Measurements from ENCODE around the gene SMYD3. TPM values are rescaled to one million over a fixed set of nuclear protein-coding genes. Genes with fewer than 3 reads are reported as not detected.

The SMYD3 gene
- total RNA-seq, 1 donor from 2014 or later, result 35.4 TPM

DNA sequence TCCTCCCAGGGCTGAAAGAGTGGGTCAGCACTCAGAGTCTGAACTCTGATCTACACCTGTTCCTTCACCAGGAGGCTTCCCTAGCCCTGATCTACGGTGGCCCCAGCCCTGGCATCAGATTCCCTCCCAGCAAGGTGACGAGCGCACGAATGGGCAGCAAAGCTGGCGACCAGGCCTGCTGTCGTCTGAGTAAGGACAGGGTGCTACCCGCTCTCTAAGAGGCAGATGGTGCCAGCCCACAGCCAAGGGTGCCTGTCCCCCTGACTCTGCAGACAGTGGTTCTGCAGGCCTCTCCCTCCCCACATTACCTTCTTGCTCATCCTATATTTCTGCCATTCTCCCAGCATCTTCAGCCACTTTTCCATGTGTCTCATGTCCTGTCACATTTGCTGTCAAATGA is 10.3 kb upstream of the SMYD3 start:
- Mint-ChIP-seq H3K36me3 (ENCODE audit: low read depth, unreplicated experiment) (peaks cover 13% of the 10 kb centered on the region), H3K9me3 (ENCODE audit: unreplicated experiment) (peaks cover 16% of the 10 kb centered on the region), H3K4me1 (ENCODE audit: unreplicated experiment) (no peaks in the 10 kb centered on the region), H3K4me3 (ENCODE audit: unreplicated experiment) (no peak overlapping the region), H3K27me3 (ENCODE audit: unreplicated experiment) (peaks cover 8% of the 10 kb centered on the region), H3K27ac (ENCODE audit: unreplicated experiment) (no peak overlapping the region)
- TF ChIP-seq, protein P1, sequence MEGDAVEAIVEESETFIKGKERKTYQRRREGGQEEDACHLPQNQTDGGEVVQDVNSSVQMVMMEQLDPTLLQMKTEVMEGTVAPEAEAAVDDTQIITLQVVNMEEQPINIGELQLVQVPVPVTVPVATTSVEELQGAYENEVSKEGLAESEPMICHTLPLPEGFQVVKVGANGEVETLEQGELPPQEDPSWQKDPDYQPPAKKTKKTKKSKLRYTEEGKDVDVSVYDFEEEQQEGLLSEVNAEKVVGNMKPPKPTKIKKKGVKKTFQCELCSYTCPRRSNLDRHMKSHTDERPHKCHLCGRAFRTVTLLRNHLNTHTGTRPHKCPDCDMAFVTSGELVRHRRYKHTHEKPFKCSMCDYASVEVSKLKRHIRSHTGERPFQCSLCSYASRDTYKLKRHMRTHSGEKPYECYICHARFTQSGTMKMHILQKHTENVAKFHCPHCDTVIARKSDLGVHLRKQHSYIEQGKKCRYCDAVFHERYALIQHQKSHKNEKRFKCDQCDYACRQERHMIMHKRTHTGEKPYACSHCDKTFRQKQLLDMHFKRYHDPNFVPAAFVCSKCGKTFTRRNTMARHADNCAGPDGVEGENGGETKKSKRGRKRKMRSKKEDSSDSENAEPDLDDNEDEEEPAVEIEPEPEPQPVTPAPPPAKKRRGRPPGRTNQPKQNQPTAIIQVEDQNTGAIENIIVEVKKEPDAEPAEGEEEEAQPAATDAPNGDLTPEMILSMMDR (IDR thresholded peaks at IDR 0.05; ENCODE audit: unreplicated experiment), result no peak
- no peak for DNase-seq (ENCODE audit: low spot score)

GRCh38 chr1:246516126-246516525 is 9.0 kb upstream of the SMYD3 start:
- peaks cover 13% of the 10 kb centered on the region for H3K36me3 Mint-ChIP-seq (ENCODE audit: low read depth, unreplicated experiment)
- H3K27ac Mint-ChIP-seq (ENCODE audit: unreplicated experiment), result no peak overlapping the region
- peaks cover 16% of the 10 kb centered on the region for H3K9me3 Mint-ChIP-seq (ENCODE audit: unreplicated experiment)
- peaks cover 8% of the 10 kb centered on the region for H3K27me3 Mint-ChIP-seq (ENCODE audit: unreplicated experiment)
- TF ChIP-seq, protein P1 (IDR thresholded peaks at IDR 0.05; ENCODE audit: unreplicated experiment), result no peak
- no peaks in the 10 kb centered on the region for H3K4me1 Mint-ChIP-seq (ENCODE audit: unreplicated experiment)
- no peak for DNase-seq (ENCODE audit: low spot score)
- H3K4me3 Mint-ChIP-seq (ENCODE audit: unreplicated experiment), result no peak overlapping the region

DNA sequence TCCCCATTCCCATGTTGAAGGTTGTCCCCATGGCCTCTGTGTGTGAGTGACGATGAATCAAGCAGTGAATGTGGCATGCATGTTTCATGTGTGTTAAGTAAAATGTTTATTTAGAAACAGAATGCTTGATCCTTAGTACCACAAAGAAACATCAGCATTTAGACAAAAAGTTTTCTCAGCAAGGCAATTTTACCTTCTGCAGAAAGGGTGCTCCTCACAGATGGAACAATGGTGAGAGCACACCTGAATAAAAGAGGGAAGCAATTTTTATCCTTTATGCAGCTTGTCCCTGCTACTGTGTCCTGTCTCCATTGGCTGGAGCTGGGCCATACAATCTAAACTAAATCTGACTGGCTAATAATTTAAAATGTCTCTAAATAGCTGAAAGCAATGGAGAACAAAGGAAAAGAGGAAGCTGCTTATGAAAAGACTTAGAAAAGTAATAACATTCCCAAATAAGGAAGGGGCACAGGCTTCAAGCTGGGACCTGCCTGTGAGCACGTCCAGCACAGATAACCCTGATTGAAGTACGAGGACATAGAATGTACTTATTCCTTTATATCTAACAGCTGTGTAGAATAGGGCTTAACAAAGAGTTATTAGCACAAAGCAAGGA is 8.4 kb upstream of the SMYD3 start:
- H3K36me3 Mint-ChIP-seq (ENCODE audit: low read depth, unreplicated experiment), result peaks cover 13% of the 10 kb centered on the region
- H3K27me3 Mint-ChIP-seq (ENCODE audit: unreplicated experiment), result peaks cover 8% of the 10 kb centered on the region
- H3K27ac Mint-ChIP-seq (ENCODE audit: unreplicated experiment), result no peak overlapping the region
- TF ChIP-seq, protein P1 (IDR thresholded peaks at IDR 0.05; ENCODE audit: unreplicated experiment), result no peak
- no peak overlapping the region for H3K4me3 Mint-ChIP-seq (ENCODE audit: unreplicated experiment)
- no peaks in the 10 kb centered on the region for H3K4me1 Mint-ChIP-seq (ENCODE audit: unreplicated experiment)
- DNase-seq (ENCODE audit: low spot score), result no peak
- peaks cover 16% of the 10 kb centered on the region for H3K9me3 Mint-ChIP-seq (ENCODE audit: unreplicated experiment)

GRCh38 chr1:246513619-246514343 is 6.7 kb upstream of the SMYD3 start:
- Mint-ChIP-seq H3K4me1 (ENCODE audit: unreplicated experiment) (no peaks in the 10 kb centered on the region), H3K9me3 (ENCODE audit: unreplicated experiment) (peaks cover 16% of the 10 kb centered on the region), H3K36me3 (ENCODE audit: low read depth, unreplicated experiment) (peaks cover 13% of the 10 kb centered on the region), H3K4me3 (ENCODE audit: unreplicated experiment) (no peak overlapping the region), H3K27me3 (ENCODE audit: unreplicated experiment) (peaks cover 6% of the 10 kb centered on the region), H3K27ac (ENCODE audit: unreplicated experiment) (no peak overlapping the region)
- TF ChIP-seq, protein P1 (IDR thresholded peaks at IDR 0.05; ENCODE audit: unreplicated experiment), result no peak
- no peak for DNase-seq (ENCODE audit: low spot score)

- DNase-seq (ENCODE audit: low spot score), result no peak
Observed at GRCh38 chr1:246513041-246513440, 6.0 kb upstream of the SMYD3 start.

More at GRCh38 chr1:246513041-246513440, 6.0 kb upstream of the SMYD3 start:
- Mint-ChIP-seq H3K36me3 (ENCODE audit: low read depth, unreplicated experiment) (peaks cover 18% of the 10 kb centered on the region), H3K4me1 (ENCODE audit: unreplicated experiment) (no peaks in the 10 kb centered on the region), H3K27me3 (ENCODE audit: unreplicated experiment) (peaks cover 10% of the 10 kb centered on the region), H3K4me3 (ENCODE audit: unreplicated experiment) (no peak overlapping the region), H3K9me3 (ENCODE audit: unreplicated experiment) (peaks cover 16% of the 10 kb centered on the region), H3K27ac (ENCODE audit: unreplicated experiment) (no peak overlapping the region)
- TF ChIP-seq, protein P1 (IDR thresholded peaks at IDR 0.05; ENCODE audit: unreplicated experiment), result no peak

Data from endothelial cell (in vitro differentiated cells).